ENCODE results near the gene WDR73.
A peak's percentile ranks its signal among the peaks of the same experiment; 100 is the strongest.

WDR73 gene

DNA sequence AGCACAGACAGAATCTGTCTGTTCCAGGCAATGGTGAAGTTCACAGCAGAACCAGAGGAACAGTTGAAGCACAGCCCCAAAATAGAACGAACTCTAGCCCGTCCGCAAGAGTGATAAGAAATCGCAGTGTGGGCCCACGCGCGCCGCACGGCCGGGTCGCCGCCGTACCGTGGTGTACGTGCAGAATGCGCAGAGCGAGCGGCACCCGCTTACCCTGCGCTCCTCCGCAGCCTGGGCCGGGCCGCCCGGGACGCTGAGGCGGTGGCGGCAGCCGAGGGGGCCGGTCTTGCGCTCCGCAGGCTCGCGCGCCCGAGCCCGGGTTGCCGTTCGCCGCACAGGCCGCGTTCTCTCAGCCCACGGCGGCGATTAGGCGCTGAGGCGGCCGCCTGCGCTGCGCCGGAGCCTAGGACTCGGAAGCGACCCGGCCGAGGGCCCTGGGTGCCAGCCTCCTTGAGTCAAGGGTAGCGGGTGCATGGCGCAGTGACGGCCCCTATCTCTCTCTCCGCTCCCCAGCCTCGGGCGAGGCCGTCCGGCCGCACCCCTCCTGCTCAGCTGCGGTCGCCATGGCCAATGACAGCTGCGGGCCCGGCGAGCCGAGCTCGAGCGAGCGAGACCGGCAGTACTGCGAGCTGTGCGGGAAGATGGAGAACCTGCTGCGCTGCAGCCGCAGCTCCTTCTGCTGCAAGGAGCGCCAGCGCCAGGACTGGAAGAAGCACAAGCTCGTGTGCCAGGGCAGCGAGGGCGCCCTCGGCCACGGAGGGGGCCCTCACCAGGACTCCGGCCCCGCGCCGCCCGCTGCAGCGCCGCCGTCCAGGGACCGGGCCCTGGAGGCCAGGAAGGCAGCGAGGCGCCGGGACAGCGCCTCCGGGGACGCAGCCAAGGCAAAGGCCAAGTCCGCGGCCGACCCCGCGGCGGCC is 20.5 kb downstream of the WDR73 start:
- H3K4me3 ChIP-seq (ENCODE audit: low read depth, low read length) = peak overlapping the region; percentile 62
- TF ChIP-seq CTCF (IDR thresholded peaks at IDR 0.05; ENCODE audit: borderline replicate concordance, insufficient read depth, low read depth, low read length) = 0 out of 2 replicates have a peak, but pooled peaks have one; percentile 1

GRCh38 chr15:84631706-84632272 is 22.3 kb downstream of the WDR73 start:
- H3K4me3 ChIP-seq (ENCODE audit: low read depth, low read length) = peak overlapping the region; percentile 40

DNA sequence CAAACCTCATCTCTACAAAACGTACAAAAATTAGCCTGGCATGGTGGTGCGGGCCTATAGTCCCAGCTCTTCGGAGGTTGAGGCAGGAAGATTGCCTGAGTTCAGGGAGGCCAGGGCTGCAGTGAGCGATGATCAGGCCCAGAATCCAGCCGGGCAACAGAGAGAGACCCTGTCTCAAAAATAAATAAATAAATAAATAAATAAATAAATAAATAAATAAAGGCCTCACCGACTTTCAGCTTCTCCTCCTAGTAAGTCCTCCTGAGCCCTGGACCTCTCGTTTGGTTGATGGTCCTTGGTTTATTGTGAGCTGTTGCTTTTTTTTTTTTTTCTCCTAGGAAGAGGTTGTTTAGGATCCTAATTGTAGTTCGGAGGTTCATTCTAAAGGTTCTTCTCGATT is 25.1 kb downstream of the WDR73 start:
- H3K4me3 ChIP-seq (ENCODE audit: low read depth, low read length) = no peak overlapping the region
- no peak for TF ChIP-seq CTCF (IDR thresholded peaks at IDR 0.05; ENCODE audit: borderline replicate concordance, insufficient read depth, low read depth, low read length)

More at GRCh38 chr15:84631706-84632272, 22.3 kb downstream of the WDR73 start:
- TF ChIP-seq CTCF (IDR thresholded peaks at IDR 0.05; ENCODE audit: borderline replicate concordance, insufficient read depth, low read depth, low read length) = no peak

DNA sequence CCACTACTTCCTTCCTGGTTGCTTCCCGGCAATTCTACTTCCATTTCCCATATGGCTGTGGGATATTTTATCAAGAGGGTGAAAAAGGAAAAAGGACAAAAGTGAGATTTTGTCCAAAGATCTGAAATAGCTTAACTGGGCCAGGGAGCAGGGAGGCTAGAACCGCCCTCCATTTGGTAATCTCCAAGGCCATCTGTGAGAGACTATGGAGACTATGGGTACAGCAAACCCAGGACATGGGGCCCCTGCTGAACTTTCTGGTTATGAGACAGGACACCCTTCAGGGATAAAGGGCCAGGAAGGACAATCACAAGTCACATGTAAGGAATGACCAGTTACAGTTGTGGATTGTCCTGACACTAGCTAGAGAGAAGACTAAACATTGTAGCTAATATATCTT is 29.0 kb downstream of the WDR73 start:
- no peak overlapping the region for H3K4me3 ChIP-seq (ENCODE audit: low read depth, low read length)
- no peak for TF ChIP-seq CTCF (IDR thresholded peaks at IDR 0.05; ENCODE audit: borderline replicate concordance, insufficient read depth, low read depth, low read length)

- no peak for TF ChIP-seq CTCF (IDR thresholded peaks at IDR 0.05; ENCODE audit: borderline replicate concordance, insufficient read depth, low read depth, low read length)
- H3K4me3 ChIP-seq (ENCODE audit: low read depth, low read length) = no peak overlapping the region
Measured at GRCh38 chr15:84624359-84624758, 29.7 kb downstream of the WDR73 start.

DNA sequence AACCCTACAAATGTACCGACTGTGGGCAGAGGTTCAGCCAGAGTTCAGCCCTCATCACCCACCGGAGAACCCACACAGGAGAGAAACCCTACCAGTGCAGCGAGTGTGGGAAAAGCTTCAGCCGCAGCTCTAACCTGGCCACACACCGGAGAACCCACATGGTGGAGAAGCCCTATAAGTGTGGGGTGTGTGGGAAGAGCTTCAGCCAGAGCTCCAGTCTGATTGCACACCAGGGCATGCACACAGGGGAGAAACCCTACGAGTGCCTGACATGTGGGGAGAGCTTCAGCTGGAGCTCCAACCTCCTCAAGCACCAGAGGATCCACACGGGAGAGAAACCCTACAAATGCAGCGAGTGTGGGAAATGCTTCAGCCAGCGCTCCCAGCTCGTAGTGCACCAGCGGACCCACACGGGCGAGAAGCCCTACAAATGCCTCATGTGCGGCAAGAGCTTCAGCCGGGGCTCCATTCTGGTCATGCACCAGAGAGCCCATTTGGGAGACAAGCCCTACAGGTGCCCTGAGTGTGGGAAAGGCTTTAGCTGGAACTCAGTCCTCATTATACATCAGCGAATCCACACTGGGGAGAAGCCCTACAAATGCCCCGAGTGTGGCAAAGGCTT is 32.6 kb downstream of the WDR73 start:
- no peak for TF ChIP-seq CTCF (IDR thresholded peaks at IDR 0.05; ENCODE audit: borderline replicate concordance, insufficient read depth, low read depth, low read length)
- no peak overlapping the region for H3K4me3 ChIP-seq (ENCODE audit: low read depth, low read length)

All from GM12875 (cell line).